Measurements from ENCODE around the gene PIK3C2G. TPM values are rescaled to one million over a fixed set of nuclear protein-coding genes. Genes with fewer than 3 reads are reported as not detected.

PIK3C2G gene
- total RNA-seq, 1 donor from 2014 or later, result not detected

DNA sequence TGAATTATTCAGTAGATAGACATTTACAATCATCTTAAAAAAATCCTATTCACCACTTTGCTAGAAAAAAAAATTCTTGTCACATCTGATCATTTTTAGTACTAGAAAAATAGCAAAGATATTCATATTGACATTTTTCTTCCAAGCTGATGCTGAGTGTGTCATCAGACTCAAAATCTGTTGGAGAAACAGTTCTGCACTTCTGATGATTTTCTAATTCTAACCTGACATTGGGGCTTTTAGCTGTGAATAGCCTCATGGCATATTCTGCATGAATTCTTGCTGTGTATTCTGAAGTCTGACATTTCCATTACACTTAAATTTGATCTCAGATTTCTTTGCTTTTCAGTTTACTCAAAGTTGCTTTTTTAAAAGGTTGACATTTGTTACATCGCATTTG lies 150.1 kb downstream of the PIK3C2G start:
- no peak for DNase-seq (ENCODE audit: low spot score)
- Mint-ChIP-seq H3K27me3 (ENCODE audit: insufficient read depth, low read depth) (peaks cover 2% of the 10 kb centered on the region), H3K4me1 (no peaks in the 10 kb centered on the region), H3K9me3 (peaks cover 5% of the 10 kb centered on the region), H3K27ac (no peak overlapping the region), H3K4me3 (no peak overlapping the region), H3K36me3 (no peaks in the 10 kb centered on the region)
- Histone ChIP-seq H2AFZ (replicated peaks) (no peak overlapping the region), H3K4me3 (no peak overlapping the region), H3K4me2 (no peak overlapping the region), H3K27ac (no peak overlapping the region), H3K79me2 (ENCODE audit: low read depth) (no peaks in the 10 kb centered on the region), H3K4me1 (no peaks in the 10 kb centered on the region), H3K9me3 (ENCODE audit: low read depth) (no peaks in the 10 kb centered on the region), H3F3A (ENCODE audit: low read depth) (no peaks in the 10 kb centered on the region), H3K9ac (no peak overlapping the region), H3K36me3 (no peaks in the 10 kb centered on the region), H3K27me3 (no peaks in the 10 kb centered on the region), H4K20me1 (ENCODE audit: low read depth) (no peaks in the 10 kb centered on the region)
- TF ChIP-seq EZH2 (IDR thresholded peaks at IDR 0.05), result no peak
- TF ChIP-seq, protein P1, sequence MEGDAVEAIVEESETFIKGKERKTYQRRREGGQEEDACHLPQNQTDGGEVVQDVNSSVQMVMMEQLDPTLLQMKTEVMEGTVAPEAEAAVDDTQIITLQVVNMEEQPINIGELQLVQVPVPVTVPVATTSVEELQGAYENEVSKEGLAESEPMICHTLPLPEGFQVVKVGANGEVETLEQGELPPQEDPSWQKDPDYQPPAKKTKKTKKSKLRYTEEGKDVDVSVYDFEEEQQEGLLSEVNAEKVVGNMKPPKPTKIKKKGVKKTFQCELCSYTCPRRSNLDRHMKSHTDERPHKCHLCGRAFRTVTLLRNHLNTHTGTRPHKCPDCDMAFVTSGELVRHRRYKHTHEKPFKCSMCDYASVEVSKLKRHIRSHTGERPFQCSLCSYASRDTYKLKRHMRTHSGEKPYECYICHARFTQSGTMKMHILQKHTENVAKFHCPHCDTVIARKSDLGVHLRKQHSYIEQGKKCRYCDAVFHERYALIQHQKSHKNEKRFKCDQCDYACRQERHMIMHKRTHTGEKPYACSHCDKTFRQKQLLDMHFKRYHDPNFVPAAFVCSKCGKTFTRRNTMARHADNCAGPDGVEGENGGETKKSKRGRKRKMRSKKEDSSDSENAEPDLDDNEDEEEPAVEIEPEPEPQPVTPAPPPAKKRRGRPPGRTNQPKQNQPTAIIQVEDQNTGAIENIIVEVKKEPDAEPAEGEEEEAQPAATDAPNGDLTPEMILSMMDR (IDR thresholded peaks at IDR 0.05), result no peak
- no peak for TF ChIP-seq EZH2phosphoT487 (IDR thresholded peaks at IDR 0.05)

DNA sequence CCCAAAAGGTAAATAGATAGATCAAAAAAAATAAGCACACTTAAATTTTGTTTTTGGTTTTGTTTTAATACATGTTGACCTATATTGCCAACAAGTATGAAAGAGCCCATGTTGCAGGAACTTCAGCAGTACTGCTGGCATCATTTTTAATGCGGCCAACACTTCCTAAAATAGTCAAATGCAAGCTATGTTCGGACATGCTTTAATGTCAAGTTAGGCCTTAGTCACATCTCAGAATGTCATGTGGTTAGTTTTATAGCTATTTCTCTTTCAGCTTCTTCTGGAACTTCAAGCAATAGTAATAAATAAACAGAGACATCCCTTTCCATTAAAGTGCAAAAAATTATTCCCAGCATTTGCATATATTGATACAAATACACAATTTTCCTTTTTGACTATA lies 153.4 kb downstream of the PIK3C2G start:
- no peaks in the 10 kb centered on the region for H3K27me3 ChIP-seq
- H3K9ac ChIP-seq, result no peak overlapping the region
- no peak overlapping the region for H3K4me2 ChIP-seq
- Mint-ChIP-seq H3K9me3 (no peaks in the 10 kb centered on the region), H3K27ac (no peak overlapping the region), H3K36me3 (no peaks in the 10 kb centered on the region), H3K4me3 (no peak overlapping the region), H3K27me3 (ENCODE audit: insufficient read depth, low read depth) (peaks cover 2% of the 10 kb centered on the region), H3K4me1 (no peaks in the 10 kb centered on the region)
- H3K79me2 ChIP-seq (ENCODE audit: low read depth), result no peaks in the 10 kb centered on the region
- H3K4me1 ChIP-seq, result no peaks in the 10 kb centered on the region
- TF ChIP-seq, protein P1 (IDR thresholded peaks at IDR 0.05), result no peak
- no peaks in the 10 kb centered on the region for H4K20me1 ChIP-seq (ENCODE audit: low read depth)
- no peaks in the 10 kb centered on the region for H3K36me3 ChIP-seq
- H2AFZ ChIP-seq (replicated peaks), result no peak overlapping the region
- H3K4me3 ChIP-seq, result no peak overlapping the region
- H3K27ac ChIP-seq, result no peak overlapping the region
- H3F3A ChIP-seq (ENCODE audit: low read depth), result no peaks in the 10 kb centered on the region
- DNase-seq (ENCODE audit: low spot score), result no peak
- no peaks in the 10 kb centered on the region for H3K9me3 ChIP-seq (ENCODE audit: low read depth)

DNA sequence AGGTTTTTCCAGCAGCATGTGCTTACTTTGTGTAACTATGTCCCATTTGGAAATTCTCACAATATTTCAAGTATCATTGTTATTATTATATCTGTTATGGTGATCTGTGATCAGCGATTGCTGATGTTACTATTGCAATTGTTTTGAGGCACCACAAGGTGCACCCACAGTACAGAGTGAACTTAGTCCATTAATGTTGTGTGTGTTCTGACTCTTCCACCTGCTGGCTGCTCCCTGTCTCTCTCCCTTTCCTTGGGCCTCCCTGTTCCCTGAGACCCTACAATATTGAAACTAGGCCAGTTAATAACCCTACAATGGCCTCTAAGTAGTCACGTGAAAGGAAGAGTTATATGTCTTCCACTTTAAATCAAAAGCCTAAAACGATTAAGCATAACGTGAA lies 153.9 kb downstream of the PIK3C2G start:
- Histone ChIP-seq H2AFZ (replicated peaks) (peak overlapping the region; percentile 81), H3K4me1 (no peaks in the 10 kb centered on the region), H3K36me3 (no peaks in the 10 kb centered on the region), H3K4me3 (no peak overlapping the region), H3F3A (ENCODE audit: low read depth) (no peaks in the 10 kb centered on the region), H3K9me3 (ENCODE audit: low read depth) (no peaks in the 10 kb centered on the region), H3K9ac (no peak overlapping the region), H3K27ac (no peak overlapping the region), H3K79me2 (ENCODE audit: low read depth) (no peaks in the 10 kb centered on the region), H3K4me2 (no peak overlapping the region), H3K27me3 (no peaks in the 10 kb centered on the region), H4K20me1 (ENCODE audit: low read depth) (no peaks in the 10 kb centered on the region)
- Mint-ChIP-seq H3K4me3 (no peak overlapping the region), H3K27ac (no peak overlapping the region), H3K27me3 (ENCODE audit: insufficient read depth, low read depth) (peaks cover 2% of the 10 kb centered on the region), H3K9me3 (no peaks in the 10 kb centered on the region), H3K4me1 (no peaks in the 10 kb centered on the region), H3K36me3 (no peaks in the 10 kb centered on the region)
- peak; percentile 6 for DNase-seq (ENCODE audit: low spot score)
- TF ChIP-seq EZH2 (IDR thresholded peaks at IDR 0.05) (no peak), EZH2phosphoT487 (IDR thresholded peaks at IDR 0.05) (no peak)
- TF ChIP-seq, protein P1 (IDR thresholded peaks at IDR 0.05), result peak; percentile 21

DNA sequence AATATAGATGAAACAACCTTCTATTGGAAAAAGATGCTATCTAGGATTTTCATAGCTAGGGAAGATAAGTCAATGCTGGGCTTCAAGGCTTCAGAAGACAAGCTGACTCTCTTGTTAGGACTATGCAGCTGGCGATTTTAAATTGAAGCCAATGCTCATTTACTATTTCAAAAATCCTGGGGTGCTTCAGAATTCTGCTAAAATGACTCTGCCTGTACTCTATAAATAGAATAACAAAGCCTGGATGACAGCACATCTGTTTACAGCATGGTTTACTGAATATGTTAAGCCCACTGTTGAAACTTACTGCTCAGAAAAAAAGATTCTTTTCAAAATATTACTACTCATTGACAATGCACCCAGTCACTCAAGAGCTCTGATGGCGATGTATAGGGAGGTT lies 155.1 kb downstream of the PIK3C2G start:
- no peaks in the 10 kb centered on the region for H3F3A ChIP-seq (ENCODE audit: low read depth)
- no peaks in the 10 kb centered on the region for H4K20me1 ChIP-seq (ENCODE audit: low read depth)
- no peaks in the 10 kb centered on the region for H3K79me2 ChIP-seq (ENCODE audit: low read depth)
- H3K27me3 ChIP-seq, result no peaks in the 10 kb centered on the region
- H3K27ac ChIP-seq, result no peak overlapping the region
- H3K27ac Mint-ChIP-seq, result no peak overlapping the region
- H2AFZ ChIP-seq (replicated peaks), result no peak overlapping the region
- no peaks in the 10 kb centered on the region for H3K36me3 ChIP-seq
- H3K27me3 Mint-ChIP-seq (ENCODE audit: insufficient read depth, low read depth), result peaks cover 2% of the 10 kb centered on the region
- H3K4me1 Mint-ChIP-seq, result no peaks in the 10 kb centered on the region
- H3K9me3 Mint-ChIP-seq, result no peaks in the 10 kb centered on the region
- TF ChIP-seq, protein P1 (IDR thresholded peaks at IDR 0.05), result no peak
- no peak for TF ChIP-seq EZH2 (IDR thresholded peaks at IDR 0.05)
- TF ChIP-seq EZH2phosphoT487 (IDR thresholded peaks at IDR 0.05), result no peak
- no peak for DNase-seq (ENCODE audit: low spot score)
- no peak overlapping the region for H3K4me3 ChIP-seq
- H3K4me1 ChIP-seq, result no peaks in the 10 kb centered on the region
- H3K9ac ChIP-seq, result no peak overlapping the region
- no peaks in the 10 kb centered on the region for H3K36me3 Mint-ChIP-seq
- no peak overlapping the region for H3K4me3 Mint-ChIP-seq
- no peaks in the 10 kb centered on the region for H3K9me3 ChIP-seq (ENCODE audit: low read depth)
- no peak overlapping the region for H3K4me2 ChIP-seq
